ENCODE data around the gene TMEM253.

TMEM253 gene

GRCh38 chr14:21100931-21101330 is at the start of gene TMEM253:
Gene TMEM253, plus strand, starts transcription at chr14:21101066. Its CDS starts 278 bp downstream, at chr14:21101344.
- no peak for DNase-seq (ENCODE audit: low read depth in 2 of 2)

GRCh38 chr14:21053184-21054122 is 47.4 kb upstream of the TMEM253 start:
- no peak for DNase-seq (ENCODE audit: low read depth in 2 of 2)

- DNase-seq (ENCODE audit: low read depth in 2 of 2) = no peak
Observed at GRCh38 chr14:21054123-21054767, 46.6 kb upstream of the TMEM253 start.

GRCh38 chr14:21054768-21055145 is 46.1 kb upstream of the TMEM253 start:
- no peak for DNase-seq (ENCODE audit: low read depth in 2 of 2)

GRCh38 chr14:21055432-21056117 is 45.3 kb upstream of the TMEM253 start:
- no peak for DNase-seq (ENCODE audit: low read depth in 2 of 2)

- no peak for DNase-seq (ENCODE audit: low read depth in 2 of 2)
Observed at GRCh38 chr14:21056520-21057163, 44.2 kb upstream of the TMEM253 start.

- no peak for DNase-seq (ENCODE audit: low read depth in 2 of 2)
Observed at GRCh38 chr14:21057803-21058675, 42.8 kb upstream of the TMEM253 start, which contains the start of gene RNASE8. Gene RNASE8, plus strand, starts transcription at chr14:21057822. Its CDS starts 71 bp downstream, at chr14:21057893.

- DNase-seq (ENCODE audit: low read depth in 2 of 2) = no peak
Observed at GRCh38 chr14:21058903-21059302, 42.0 kb upstream of the TMEM253 start.

GRCh38 chr14:21059842-21060613 is 40.8 kb upstream of the TMEM253 start:
- no peak for DNase-seq (ENCODE audit: low read depth in 2 of 2)

- DNase-seq (ENCODE audit: low read depth in 2 of 2) = no peak
Observed at GRCh38 chr14:21060614-21061346, 40.1 kb upstream of the TMEM253 start.

GRCh38 chr14:21061347-21061668 is 39.6 kb upstream of the TMEM253 start:
- no peak for DNase-seq (ENCODE audit: low read depth in 2 of 2)

- DNase-seq (ENCODE audit: low read depth in 2 of 2) = peak; percentile 76 to 77
Observed at GRCh38 chr14:21063479-21063878, 37.4 kb upstream of the TMEM253 start.

GRCh38 chr14:21066882-21067502 is 33.9 kb upstream of the TMEM253 start:
- no peak for DNase-seq (ENCODE audit: low read depth in 2 of 2)

- DNase-seq (ENCODE audit: low read depth in 2 of 2) = no peak
Observed at GRCh38 chr14:21068521-21069387, 32.1 kb upstream of the TMEM253 start.

GRCh38 chr14:21069388-21070082 is 31.3 kb upstream of the TMEM253 start:
- no peak for DNase-seq (ENCODE audit: low read depth in 2 of 2)

GRCh38 chr14:21070083-21070609 is 30.7 kb upstream of the TMEM253 start, which contains the start of gene ARHGEF40:
Gene ARHGEF40, plus strand, starts transcription at chr14:21070304. Its CDS starts 93 bp downstream, at chr14:21070397.
- DNase-seq (ENCODE audit: low read depth in 2 of 2) = no peak

Measured in fibroblast of skin of left quadriceps (primary cell).